Bone marrow (tissue), 2 donors: ENCODE results near the gene LRRC23.

ENCODE experiments used
- DNase-seq, 2 donors: peaks; one replicate each; lab custom pipeline; 2025; lab: John Stamatoyannopoulos, UW

Gene LRRC23

GRCh38 chr12:6957151-6957701 lies 52.6 kb downstream of the LRRC23 start:
- DNase-seq, result no peak

GRCh38 chr12:6957741-6958608 lies 53.4 kb downstream of the LRRC23 start:
- DNase-seq, result no peak

- no peak for DNase-seq
These were observed 54.0 kb downstream of the LRRC23 start for GRCh38 chr12:6958609-6959057.

GRCh38 chr12:6959058-6959804 lies 54.6 kb downstream of the LRRC23 start:
- peak; percentile 79 to 81 for DNase-seq

GRCh38 chr12:6959805-6960592 lies 55.4 kb downstream of the LRRC23 start:
- no peak for DNase-seq

GRCh38 chr12:6960593-6961277 lies 56.1 kb downstream of the LRRC23 start:
- no peak for DNase-seq

GRCh38 chr12:6961278-6961694 lies 56.7 kb downstream of the LRRC23 start:
- DNase-seq, result peak; percentile 68 to 83

GRCh38 chr12:6961695-6962284 lies 57.2 kb downstream of the LRRC23 start:
- DNase-seq, result peak in 1 of 2 donors; percentile 41

- DNase-seq, result no peak
These were observed 57.8 kb downstream of the LRRC23 start for GRCh38 chr12:6962285-6963015.

GRCh38 chr12:6963016-6963731 lies 58.6 kb downstream of the LRRC23 start:
- no peak for DNase-seq
